ENCODE results near the gene BANK1.

DNA sequence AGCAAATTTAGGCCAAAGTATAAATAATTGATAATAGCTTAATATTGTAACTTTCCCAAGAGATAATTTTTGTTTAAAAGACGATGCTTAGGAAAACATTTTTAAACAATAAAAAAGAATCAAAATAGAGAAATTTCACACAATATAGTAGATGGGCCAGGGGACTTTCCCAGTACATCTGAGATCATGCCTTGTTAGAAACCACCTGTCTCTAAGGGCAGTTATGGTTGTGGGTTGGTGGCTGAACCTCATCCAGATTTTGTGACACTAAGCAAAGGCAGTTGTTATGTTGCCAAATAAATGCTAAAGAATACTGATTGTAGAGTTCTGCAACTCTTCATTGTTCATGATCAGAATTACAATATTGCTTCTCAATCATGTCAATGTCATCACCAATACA, 270.6 kb downstream of the BANK1 start:
- TF ChIP-seq POLR2A (IDR thresholded peaks at IDR 0.05; ENCODE audit: low read length) (no peak), GATA1 (IDR thresholded peaks at IDR 0.05; ENCODE audit: low read depth, low read length) (no peak)
